ENCODE data around the gene CNTNAP2. TPM values are rescaled to one million over a fixed set of nuclear protein-coding genes. Genes with fewer than 3 reads are reported as not detected.

The CNTNAP2 gene
- total and polyA plus RNA-seq, 2 of the 4 experiments (the other 2 are of a cell fraction): not detected

DNA sequence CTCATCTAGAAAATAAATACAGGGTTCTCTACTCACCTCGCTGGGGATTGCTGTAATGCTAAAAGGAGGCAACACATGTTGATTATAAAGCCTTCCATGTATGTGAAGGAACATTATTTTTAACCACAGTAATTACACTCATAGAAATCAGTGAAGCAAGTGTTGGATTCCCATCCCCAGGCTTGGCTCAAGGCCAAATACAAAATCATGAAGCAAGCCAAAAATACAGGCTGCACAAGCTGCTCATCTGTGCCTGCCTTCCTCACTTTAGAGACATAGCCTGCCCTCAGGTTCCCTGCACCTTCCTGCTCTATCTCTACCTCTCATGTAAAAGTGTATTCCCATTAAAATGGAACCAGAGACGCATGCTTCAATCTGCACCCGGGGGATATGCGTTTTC lies 1396.8 kb downstream of the CNTNAP2 start:
- H2BK15ac ChIP-seq (ENCODE audit: low read depth, low read length): no peak overlapping the region
- H4K20me1 ChIP-seq (ENCODE audit: insufficient read depth, low read length): no peaks in the 10 kb centered on the region
- no peak overlapping the region for H3K4ac ChIP-seq (ENCODE audit: low read depth, low read length)
- H2AFZ ChIP-seq (replicated peaks; ENCODE audit: low read length, poor library complexity): no peak overlapping the region
- H3K18ac ChIP-seq (ENCODE audit: low read depth, low read length): no peak overlapping the region
- H2AK5ac ChIP-seq (ENCODE audit: low read depth, low read length): no peak overlapping the region
- ChIA-PET POLR2A (ENCODE audit: unreplicated experiment) (no interaction called here), CTCF (no interaction called here)
- no peaks in the 10 kb centered on the region for H3K79me1 ChIP-seq (ENCODE audit: low read depth in 1 of 2, low read length in 2 of 2)
- DNase-seq (no peak), ATAC-seq (ENCODE audit: low read depth) (no peak)
- in situ Hi-C loops (cut with MboI; ENCODE audit: low sequenced_read_pairs) (no loop called here), dilution Hi-C loops (cut with HindIII; ENCODE audit: low sequenced_read_pairs, unreplicated experiment) (no loop called here), intact Hi-C loops (cut with micrococcal nuclease) (no loop called here)
- no peak overlapping the region for H3K27ac ChIP-seq (ENCODE audit: insufficient read depth, low read length)
- no peak overlapping the region for H3K9ac ChIP-seq (ENCODE audit: low read depth, low read length)
- no peak overlapping the region for H3K23ac ChIP-seq (ENCODE audit: low read depth, low read length)
- no peak overlapping the region for H4K8ac ChIP-seq (ENCODE audit: low read depth in 2 of 2, low read length in 2 of 2)
- H3K56ac ChIP-seq (ENCODE audit: extremely low read depth, insufficient read depth, low read length): no peak overlapping the region
- H3K9me3 ChIP-seq (ENCODE audit: control insufficient read depth, insufficient read depth, low read length): no peaks in the 10 kb centered on the region
- no peak overlapping the region for H2BK5ac ChIP-seq (ENCODE audit: low read depth, low read length, poor library complexity, severe bottlenecking)
- H2BK20ac ChIP-seq (ENCODE audit: low read depth, low read length): no peak overlapping the region
- no peaks in the 10 kb centered on the region for H3K27me3 ChIP-seq (ENCODE audit: control insufficient read depth, insufficient read depth, low read length)
- H4K91ac ChIP-seq (ENCODE audit: insufficient read depth, low read depth, low read length): no peak overlapping the region
- peaks cover 7% of the 10 kb centered on the region for H3K4me1 ChIP-seq (ENCODE audit: control insufficient read depth, insufficient read depth, low read length)
- no peak overlapping the region for H2AK9ac ChIP-seq (replicated peaks; ENCODE audit: low read depth, low read length, poor library complexity)
- TF ChIP-seq NFE2L2 (IDR thresholded peaks at IDR 0.05; ENCODE audit: low read depth, low read length) (no peak), POLR2A (IDR thresholded peaks at IDR 0.05; ENCODE audit: low read depth, low read length) (no peak), SMC3 (IDR thresholded peaks at IDR 0.05; ENCODE audit: low read depth, low read length) (no peak), BHLHE40 (IDR thresholded peaks at IDR 0.05; ENCODE audit: low read depth, low read length) (no peak), RAD21 (IDR thresholded peaks at IDR 0.05; ENCODE audit: low read length) (no peak), RFX5 (IDR thresholded peaks at IDR 0.05; ENCODE audit: low read depth, low read length) (no peak), CEBPB (IDR thresholded peaks at IDR 0.05; ENCODE audit: low read depth, low read length) (no peak), RCOR1 (IDR thresholded peaks at IDR 0.05; ENCODE audit: insufficient replicate concordance, low read length) (no peak), FOS (IDR thresholded peaks at IDR 0.05; ENCODE audit: low read depth, low read length) (no peak), ELK1 (IDR thresholded peaks at IDR 0.05; ENCODE audit: borderline replicate concordance, low read depth, low read length) (no peak), MAFK (IDR thresholded peaks at IDR 0.05; ENCODE audit: low read depth, low read length) (no peak), CHD1 (IDR thresholded peaks at IDR 0.05; ENCODE audit: low read depth, low read length) (no peak)
- 67% methylated on average over 3 of the region's 4 CpGs; no CpG with 5 or more reads in 1 of the 2 experiments for WGBS, 2 experiments (ENCODE audit: extremely low coverage in 2 of 2, insufficient read length in 1 of 2)
- H3K9me1 ChIP-seq (ENCODE audit: insufficient read depth, low read length): no peaks in the 10 kb centered on the region
- no peak overlapping the region for H3K14ac ChIP-seq (replicated peaks; ENCODE audit: low read depth, low read length)
- no peak overlapping the region for H3K4me3 ChIP-seq (ENCODE audit: insufficient read depth, low read depth, low read length)
- H3K36me3 ChIP-seq (ENCODE audit: control insufficient read depth, insufficient read depth, low read length): no peaks in the 10 kb centered on the region
- H4K5ac ChIP-seq (ENCODE audit: low read depth, low read length): no peak overlapping the region
- no TSS peak for BruUV-seq (replicated peaks)
- no peak overlapping the region for H3K4me2 ChIP-seq (ENCODE audit: low read depth, low read length)
- H2BK120ac ChIP-seq (ENCODE audit: low read depth, low read length): no peak overlapping the region
